Heart left ventricle (tissue), 16 donors: ENCODE results near the gene SRSF6. TPM values are rescaled to one million over a fixed set of nuclear protein-coding genes. Genes with fewer than 3 reads are reported as not detected.
"Not testable (repeated sequence)": the region's sequence is repeated elsewhere in the genome, so short reads cannot be mapped to it uniquely, and the experiment has no call there.

Experiments used
- ATAC-seq, 4 donors: fragments of 200-7000 bp; cut with Tn5 transposase; one replicate each; pipeline ENCODE4 v1.9.1; 2020 to 2022; ENCODE audit warnings: moderate library complexity in 4 of 4, mild to moderate bottlenecking in 3 of 4, moderate number of reproducible peaks in 1 of 4
- DNase-seq, 5 donors: peaks; one replicate each; pipeline ENCODE4 v3.0.0-alpha.2; 2020
- H3K27ac ChIP-seq, 12 donors: fragments of 200-600 bp; sonication (generic) in 4 of 12; one replicate each; pipeline versions ENCODE4 v1.5.0 to v1.8.0; 2016 to 2022; ENCODE audit warnings: mild to moderate bottlenecking in 2 of 12
- H3K27me3 ChIP-seq, 9 donors: fragments of 200-600 bp; sonication (generic) in 2 of 9; one replicate each; pipeline versions ENCODE4 v1.5.1 to v1.8.0; 2016 to 2022; ENCODE audit warnings: mild to moderate bottlenecking in 3 of 9
- H3K36me3 ChIP-seq, 9 donors: fragments of 200-600 bp; sonication (generic) in 2 of 9; one replicate each; pipeline versions ENCODE4 v1.5.0 to v1.8.0; 2018 to 2022; ENCODE audit warnings: mild to moderate bottlenecking in 2 of 9
- H3K4me1 ChIP-seq, 12 donors: fragments of 200-600 bp; sonication (generic) in 4 of 12; one replicate each; pipeline versions ENCODE4 v1.5.0 to v1.8.0; 2016 to 2022; ENCODE audit warnings: mild to moderate bottlenecking in 3 of 12
- H3K4me3 ChIP-seq, 12 donors: fragments of 200-600 bp; sonication (generic) in 4 of 12; one replicate each; pipeline versions ENCODE4 v1.5.0 to v1.8.0; 2017 to 2022; ENCODE audit warnings: mild to moderate bottlenecking in 9 of 12, moderate library complexity in 4 of 12
- H3K9me3 ChIP-seq, 12 donors: fragments of 200-600 bp; sonication (generic) in 4 of 12; one replicate each; pipeline versions ENCODE4 v1.5.0 to v1.8.0; 2016 to 2022; ENCODE audit warnings: mild to moderate bottlenecking in 1 of 12
- POLR2A ChIP-seq, 2 donors: fragments of 450-650 bp; IDR thresholded peaks; one replicate each; pipeline ENCODE4 v1.6.1; 2017; ENCODE audit warnings: antibody characterized with exemption in 2 of 2, mild to moderate bottlenecking in 2 of 2, moderate library complexity in 2 of 2
- WGBS, 4 donors: extraction: QIAGEN DNeasy Blood & Tissue Kit in 2 of 4; methylation state at CpG; one replicate each; pipeline versions ENCODE4 v1.1.5 to v1.1.7; 2013 to 2018; 5-methylcytosine and 5-hydroxymethylcytosine counted together
- intact Hi-C, 10 donors: fragments of 100-400 bp; cut with DNase I; formaldehyde crosslinking; loops; one replicate each; pipeline versions ENCODE4 v1.11.1 to v1.14.2; 2022
- polyA plus RNA-seq, 2 donors: library from polyadenylated mRNA; stranded (reverse); fragments of 200-250 nt; gene quantifications; one replicate each; pipeline ENCODE4 v1.2.3, GENCODE V29; 2013
- total RNA-seq, 9 donors: library from RNA; depleted of rRNA in 2 of 9; stranded (reverse); fragments of >200 nt in 2 of 9; fragmentation: NEBNext Ultra II Directional in 3 of 9; extraction: Animal tissue kit (Norgen Biotek cat#: 25700) in 3 of 9; gene quantifications; one replicate each; pipeline versions ENCODE4 v1.1.0 to v1.2.4, GENCODE V29; 2016 to 2023
- TF ChIP-seq, protein P1 (sequence below), 12 donors: fragments of 200-600 bp; sonication (generic) in 4 of 12; IDR thresholded peaks; one replicate each; pipeline versions ENCODE4 v1.5.0 to v1.8.0; 2018 to 2022; ENCODE audit warnings: antibody characterized with exemption in 12 of 12, mild to moderate bottlenecking in 5 of 12
- donor health status: ischemic (EF 13 %, LVEDD 7.1; RV severe dilation, severe dysfunction).
- donor health status: healthy with polysubstance abuse.
- donor health status: DM: no; HTN: yes; CAD: no.
- donor health status: DM: no; HTN: no; CAD: no.
- donor health status: ischemic (EF 25% LVEDD 6.9; RV normal size, moderate dysfunction).
- donor health status: ischemic (EF 25% LVEDD 5.7; RV mildly dilated, moderate dysfunction).
- donor health status: healthy.
- donor health status: DM: yes; HTN: yes; CAD: no.
- donor health status: ischemic (EF 35%, LVEDD 5.7; RV mildly dilated, moderate dysfunction).
- donor health status: nonischemic (EF 11% LVEDD 7.7; RV severe dilation, severe dysfunction).
- donor health status: DM: yes; HTN: yes; CAD: no.
- donor health status: PGD.
- donor health status: ischemic (EF 29% LVEDD 5.4; RV normal size, mild dysfunction).
- donor health status: nonischemic (EF 23%, LVEDD 6.1; RV moderate dilation, normal function).

The SRSF6 gene
- total and polyA plus RNA-seq, 11 donors: 21.0 to 69.7 (median 44.8) TPM

DNA sequence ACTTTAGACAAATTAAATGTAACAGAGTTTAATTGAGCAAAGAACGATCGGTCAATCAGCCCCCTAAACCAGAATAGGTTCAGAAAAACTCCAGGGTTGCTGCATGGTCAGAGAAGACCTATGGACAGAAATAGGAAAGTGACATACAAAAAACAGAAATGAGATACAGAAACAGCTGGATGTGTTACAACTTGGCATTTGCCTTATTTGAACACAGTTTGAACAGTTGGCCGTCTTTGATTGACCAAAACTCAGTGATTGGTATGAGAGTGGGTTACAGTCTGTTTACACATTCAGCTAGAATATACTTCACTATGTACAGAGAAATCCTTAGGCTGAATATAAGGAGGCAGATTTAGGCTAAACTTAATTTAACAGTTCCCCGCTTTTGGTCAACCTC, 19.9 kb downstream of the SRSF6 start:
- ATAC-seq (no peak), DNase-seq (no peak)
- peaks cover 0 to 5% (median 0%) of the 10 kb centered on the region in 12 donors for H3K9me3 ChIP-seq
- H3K27ac ChIP-seq: no peak overlapping the region
- TF ChIP-seq, protein P1, sequence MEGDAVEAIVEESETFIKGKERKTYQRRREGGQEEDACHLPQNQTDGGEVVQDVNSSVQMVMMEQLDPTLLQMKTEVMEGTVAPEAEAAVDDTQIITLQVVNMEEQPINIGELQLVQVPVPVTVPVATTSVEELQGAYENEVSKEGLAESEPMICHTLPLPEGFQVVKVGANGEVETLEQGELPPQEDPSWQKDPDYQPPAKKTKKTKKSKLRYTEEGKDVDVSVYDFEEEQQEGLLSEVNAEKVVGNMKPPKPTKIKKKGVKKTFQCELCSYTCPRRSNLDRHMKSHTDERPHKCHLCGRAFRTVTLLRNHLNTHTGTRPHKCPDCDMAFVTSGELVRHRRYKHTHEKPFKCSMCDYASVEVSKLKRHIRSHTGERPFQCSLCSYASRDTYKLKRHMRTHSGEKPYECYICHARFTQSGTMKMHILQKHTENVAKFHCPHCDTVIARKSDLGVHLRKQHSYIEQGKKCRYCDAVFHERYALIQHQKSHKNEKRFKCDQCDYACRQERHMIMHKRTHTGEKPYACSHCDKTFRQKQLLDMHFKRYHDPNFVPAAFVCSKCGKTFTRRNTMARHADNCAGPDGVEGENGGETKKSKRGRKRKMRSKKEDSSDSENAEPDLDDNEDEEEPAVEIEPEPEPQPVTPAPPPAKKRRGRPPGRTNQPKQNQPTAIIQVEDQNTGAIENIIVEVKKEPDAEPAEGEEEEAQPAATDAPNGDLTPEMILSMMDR (IDR thresholded peaks at IDR 0.05): no peak
- TF ChIP-seq POLR2A (IDR thresholded peaks at IDR 0.05): no peak
- intact Hi-C loops: no loop called here
- H3K27me3 ChIP-seq: no peaks in the 10 kb centered on the region
- peaks cover 0 to 10% (median 0%) of the 10 kb centered on the region in 9 donors for H3K36me3 ChIP-seq
- no peak overlapping the region for H3K4me3 ChIP-seq
- WGBS, 4 donors: 82 to 93% (median 88%) methylated on average over 4 of the region's 4 CpGs
- no peaks in the 10 kb centered on the region for H3K4me1 ChIP-seq

GRCh38 chr20:43490038-43490437, 32.3 kb downstream of the SRSF6 start:
- no peak for TF ChIP-seq POLR2A (IDR thresholded peaks at IDR 0.05)
- TF ChIP-seq, protein P1 (IDR thresholded peaks at IDR 0.05): no peak
- Histone ChIP-seq H3K36me3 (no peaks in the 10 kb centered on the region), H3K27ac (no peak overlapping the region), H3K9me3 (peaks cover 0 to 2% (median 0%) of the 10 kb centered on the region in 12 donors), H3K27me3 (no peaks in the 10 kb centered on the region), H3K4me3 (no peak overlapping the region), H3K4me1 (no peaks in the 10 kb centered on the region)
- ATAC-seq (no peak), DNase-seq (no peak)
- intact Hi-C loops: no loop called here
- 86 to 92% (median 91%) methylated on average over 2 of the region's 2 CpGs for WGBS, 4 donors

GRCh38 chr20:43492101-43492500, 34.4 kb downstream of the SRSF6 start:
- no peak for DNase-seq
- WGBS, 4 donors: 88 to 94% (median 90%) methylated on average over 3 of the region's 3 CpGs
- no peak overlapping the region for H3K4me3 ChIP-seq
- H3K27me3 ChIP-seq: no peaks in the 10 kb centered on the region
- intact Hi-C loops: no loop called here
- H3K4me1 ChIP-seq: no peaks in the 10 kb centered on the region
- TF ChIP-seq, protein P1 (IDR thresholded peaks at IDR 0.05): no peak
- no peak for TF ChIP-seq POLR2A (IDR thresholded peaks at IDR 0.05)
- H3K36me3 ChIP-seq: no peaks in the 10 kb centered on the region
- H3K9me3 ChIP-seq: peaks cover 0 to 6% (median 0%) of the 10 kb centered on the region in 12 donors
- H3K27ac ChIP-seq: no peak overlapping the region
- no peak for ATAC-seq

GRCh38 chr20:43495388-43495787, 37.7 kb downstream of the SRSF6 start:
- TF ChIP-seq POLR2A (IDR thresholded peaks at IDR 0.05): no peak
- TF ChIP-seq, protein P1 (IDR thresholded peaks at IDR 0.05): no peak
- WGBS, 4 donors: 33 to 90% (median 62%) methylated on average over 2 of the region's 2 CpGs
- no peaks in the 10 kb centered on the region for H3K36me3 ChIP-seq
- intact Hi-C loops: no loop called here
- H3K4me1 ChIP-seq: no peaks in the 10 kb centered on the region
- peaks cover 0 to 15% (median 0%) of the 10 kb centered on the region in 12 donors for H3K9me3 ChIP-seq
- no peaks in the 10 kb centered on the region for H3K27me3 ChIP-seq
- no peak overlapping the region for H3K27ac ChIP-seq
- no peak overlapping the region for H3K4me3 ChIP-seq
- ATAC-seq: no peak
- no peak for DNase-seq

DNA sequence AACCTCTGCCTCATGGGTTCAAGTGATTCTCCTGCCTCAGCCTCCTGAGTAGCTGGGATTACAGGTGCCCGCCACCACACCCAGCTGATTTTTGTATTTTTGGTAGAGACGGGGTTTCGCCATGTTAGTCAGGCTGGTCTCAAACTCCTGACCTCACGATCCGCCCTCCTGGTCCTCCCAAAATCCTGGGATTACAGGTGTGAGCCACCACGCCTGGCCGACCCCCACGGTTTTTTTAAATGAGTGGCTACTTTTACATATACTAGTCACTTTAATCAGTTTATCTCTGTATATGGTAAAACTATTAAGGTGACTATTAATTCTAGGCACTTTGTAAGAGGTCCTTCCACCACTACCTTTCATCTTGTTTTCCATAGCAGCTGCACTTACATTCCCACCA, 44.3 kb downstream of the SRSF6 start:
- H3K9me3 ChIP-seq, H3K4me3 ChIP-seq, DNase-seq, H3K36me3 ChIP-seq, H3K27ac ChIP-seq, ATAC-seq, intact Hi-C loops, H3K27me3 ChIP-seq, H3K4me1 ChIP-seq: not testable (repeated sequence)
- 94% methylated on average over 8 of the region's 8 CpGs for WGBS, 4 donors
